ENCODE data around the gene TLR4.

GRCh38 chr9:117739206-117739605 is 35.0 kb downstream of the TLR4 start:
- TF ChIP-seq CTCF (IDR thresholded peaks at IDR 0.05) = no peak
- no peak for TF ChIP-seq POLR2A (IDR thresholded peaks at IDR 0.05)
